ENCODE results near the gene MAD1L1. TPM values are rescaled to one million over a fixed set of nuclear protein-coding genes. Genes with fewer than 3 reads are reported as not detected.
A peak's percentile ranks its signal among the peaks of the same experiment; 100 is the strongest.

Gene MAD1L1
- total RNA-seq, 1 experiment from 2014 or later: 46.7 TPM

DNA sequence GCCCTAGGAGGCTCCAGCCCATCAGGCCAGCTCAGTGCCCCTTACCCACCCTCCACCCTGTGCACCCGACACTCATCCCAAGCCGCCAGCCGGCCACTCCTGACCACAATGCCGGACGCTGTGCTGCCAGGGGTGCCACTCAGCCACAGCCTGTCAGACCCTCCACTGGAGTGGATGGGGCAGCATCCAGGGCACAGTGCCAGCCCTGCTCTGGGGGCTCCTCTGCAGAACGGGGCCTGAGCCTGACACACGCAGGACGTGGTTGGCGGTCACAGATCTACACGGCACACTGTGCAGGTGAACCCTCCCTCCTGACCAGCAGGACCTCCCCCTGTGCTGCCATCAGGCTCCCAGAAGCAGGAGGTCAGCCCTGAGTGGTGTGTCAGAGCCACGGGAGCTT, 114.7 kb downstream of the MAD1L1 start:
- Histone ChIP-seq H3K4me1 (ENCODE audit: insufficient read depth, low read length, poor library complexity, severe bottlenecking) (peaks cover 17% of the 10 kb centered on the region), H3K36me3 (ENCODE audit: insufficient read depth, low read length, poor library complexity, severe bottlenecking) (no peaks in the 10 kb centered on the region), H3K27ac (ENCODE audit: low read depth, low read length, poor library complexity, severe bottlenecking) (no peak overlapping the region), H3K9me3 (ENCODE audit: low read depth, low read length, poor library complexity, severe bottlenecking) (no peaks in the 10 kb centered on the region), H3K27me3 (replicated peaks; ENCODE audit: insufficient read depth, low read depth, low read length, poor library complexity) (no peaks in the 10 kb centered on the region), H3K4me3 (ENCODE audit: low read depth, low read length, poor library complexity, severe bottlenecking) (no peak overlapping the region)
- CTCF ChIA-PET: no interaction called here
- POLR2A ChIA-PET (ENCODE audit: low non-redundant PET): no interaction called here
- no TSS peak for BruUV-seq (replicated peaks)
- no peak for TF ChIP-seq EZH2 (IDR thresholded peaks at IDR 0.05; ENCODE audit: borderline replicate concordance, low read depth, low read length, poor library complexity, severe bottlenecking)
- TF ChIP-seq CTCF (conservative IDR thresholded peaks at IDR 0.05; ENCODE audit: low read depth, low read length): no peak
- DNase-seq (ENCODE audit: low spot score): no peak
- intact Hi-C loops (cut with micrococcal nuclease; ENCODE audit: unreplicated experiment): no loop called here

DNA sequence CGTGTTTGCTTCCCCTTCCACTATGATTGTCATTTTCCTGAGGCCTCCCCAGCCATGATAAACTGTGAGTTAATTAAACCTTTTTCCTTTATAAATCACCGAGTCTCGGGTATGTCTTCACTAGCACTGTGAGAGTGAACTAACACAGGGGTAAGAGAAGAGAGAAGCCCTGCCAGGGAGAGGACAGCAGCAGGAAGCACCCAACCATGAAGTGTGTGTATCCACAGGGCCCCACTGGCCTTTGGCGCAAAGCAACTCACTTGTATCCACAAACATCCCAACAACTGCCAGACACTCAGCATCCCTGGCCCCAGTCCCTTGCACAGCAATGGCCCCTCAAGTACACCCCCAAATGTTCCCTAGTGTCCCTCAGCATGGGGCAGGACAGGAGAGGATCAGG, 115.1 kb downstream of the MAD1L1 start:
- BruUV-seq (replicated peaks): no TSS peak
- CTCF ChIA-PET: no interaction called here
- H3K27ac ChIP-seq (ENCODE audit: low read depth, low read length, poor library complexity, severe bottlenecking): no peak overlapping the region

DNA sequence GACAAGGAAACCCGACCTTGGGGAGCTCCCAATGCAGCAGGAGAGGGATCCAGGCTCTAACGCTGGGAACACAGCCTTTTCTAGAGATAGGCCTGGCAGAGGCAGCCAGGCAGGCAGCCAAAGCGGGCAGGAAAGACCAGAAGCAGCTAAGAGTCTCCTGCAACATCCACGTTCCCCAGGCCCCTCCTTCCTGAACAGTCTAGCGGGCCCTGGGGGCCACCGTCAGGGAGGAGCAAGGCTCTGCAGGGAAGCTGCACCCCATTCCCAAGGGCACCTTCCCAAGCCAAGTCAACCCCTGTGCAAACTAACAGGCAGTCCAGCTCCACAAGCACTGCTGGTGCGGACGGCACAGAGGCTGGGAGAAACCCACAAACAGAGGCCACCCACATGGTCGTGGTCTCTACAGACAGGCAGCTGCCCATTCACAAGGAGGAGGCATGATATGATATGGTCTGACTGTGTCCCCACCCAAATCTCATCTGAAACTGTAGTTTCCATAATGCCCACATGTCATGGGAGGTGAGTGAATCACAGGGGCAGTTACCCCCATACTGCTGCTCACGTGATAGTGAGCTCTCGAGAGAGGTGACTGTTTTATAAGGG, 115.7 kb downstream of the MAD1L1 start:
- ChIA-PET CTCF (no interaction called here), POLR2A (ENCODE audit: low non-redundant PET) (no interaction called here)
- Histone ChIP-seq H3K4me3 (ENCODE audit: low read depth, low read length, poor library complexity, severe bottlenecking) (no peak overlapping the region), H3K36me3 (ENCODE audit: insufficient read depth, low read length, poor library complexity, severe bottlenecking) (no peaks in the 10 kb centered on the region), H3K9me3 (ENCODE audit: low read depth, low read length, poor library complexity, severe bottlenecking) (no peaks in the 10 kb centered on the region), H3K27ac (ENCODE audit: low read depth, low read length, poor library complexity, severe bottlenecking) (peak overlapping the region; percentile 50), H3K4me1 (ENCODE audit: insufficient read depth, low read length, poor library complexity, severe bottlenecking) (peaks cover 17% of the 10 kb centered on the region), H3K27me3 (replicated peaks; ENCODE audit: insufficient read depth, low read depth, low read length, poor library complexity) (no peaks in the 10 kb centered on the region)
- BruUV-seq (replicated peaks): no TSS peak
- no peak for TF ChIP-seq EZH2 (IDR thresholded peaks at IDR 0.05; ENCODE audit: borderline replicate concordance, low read depth, low read length, poor library complexity, severe bottlenecking)
- no peak for TF ChIP-seq CTCF (conservative IDR thresholded peaks at IDR 0.05; ENCODE audit: low read depth, low read length)
- intact Hi-C loops (cut with micrococcal nuclease; ENCODE audit: unreplicated experiment): no loop called here
- DNase-seq (ENCODE audit: low spot score): no peak

More for the DNA sequence above, 115.1 kb downstream of the MAD1L1 start:
- no peak for DNase-seq (ENCODE audit: low spot score)
- Histone ChIP-seq H3K36me3 (ENCODE audit: insufficient read depth, low read length, poor library complexity, severe bottlenecking) (no peaks in the 10 kb centered on the region), H3K27me3 (replicated peaks; ENCODE audit: insufficient read depth, low read depth, low read length, poor library complexity) (no peaks in the 10 kb centered on the region), H3K4me1 (ENCODE audit: insufficient read depth, low read length, poor library complexity, severe bottlenecking) (peaks cover 17% of the 10 kb centered on the region), H3K9me3 (ENCODE audit: low read depth, low read length, poor library complexity, severe bottlenecking) (no peaks in the 10 kb centered on the region), H3K4me3 (ENCODE audit: low read depth, low read length, poor library complexity, severe bottlenecking) (no peak overlapping the region)
- TF ChIP-seq CTCF (conservative IDR thresholded peaks at IDR 0.05; ENCODE audit: low read depth, low read length) (no peak), EZH2 (IDR thresholded peaks at IDR 0.05; ENCODE audit: borderline replicate concordance, low read depth, low read length, poor library complexity, severe bottlenecking) (no peak)
- POLR2A ChIA-PET (ENCODE audit: low non-redundant PET): no interaction called here
- intact Hi-C loops (cut with micrococcal nuclease; ENCODE audit: unreplicated experiment): no loop called here
